ENCODE data around the gene SMIM12.
"Not testable (repeated sequence)": the region's sequence is repeated elsewhere in the genome, so short reads cannot be mapped to it uniquely, and the experiment has no call there.

SMIM12 gene

DNA sequence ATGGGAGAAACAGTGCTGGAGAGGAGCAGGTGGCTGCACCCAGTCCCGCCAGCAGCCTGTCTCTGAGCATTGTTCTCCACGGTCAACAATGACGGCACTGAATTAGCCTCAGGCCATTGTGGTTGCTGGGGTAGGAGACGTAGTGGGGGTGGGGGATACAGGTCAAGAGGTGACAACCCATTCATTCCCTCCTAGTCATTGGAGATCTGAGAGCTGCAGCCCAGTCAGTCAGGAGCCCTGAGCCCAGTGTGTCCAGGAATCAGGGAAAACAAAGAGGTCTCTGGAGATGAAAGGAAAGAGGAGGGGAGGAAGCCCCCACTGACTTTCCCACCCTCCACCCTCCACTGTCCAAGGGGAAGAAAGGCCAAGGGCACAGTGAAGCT is 15.3 kb downstream of the SMIM12 start:
- DNase-seq, result peak in 8 of 51 donors; percentile 5 to 32 (median 22)

DNA sequence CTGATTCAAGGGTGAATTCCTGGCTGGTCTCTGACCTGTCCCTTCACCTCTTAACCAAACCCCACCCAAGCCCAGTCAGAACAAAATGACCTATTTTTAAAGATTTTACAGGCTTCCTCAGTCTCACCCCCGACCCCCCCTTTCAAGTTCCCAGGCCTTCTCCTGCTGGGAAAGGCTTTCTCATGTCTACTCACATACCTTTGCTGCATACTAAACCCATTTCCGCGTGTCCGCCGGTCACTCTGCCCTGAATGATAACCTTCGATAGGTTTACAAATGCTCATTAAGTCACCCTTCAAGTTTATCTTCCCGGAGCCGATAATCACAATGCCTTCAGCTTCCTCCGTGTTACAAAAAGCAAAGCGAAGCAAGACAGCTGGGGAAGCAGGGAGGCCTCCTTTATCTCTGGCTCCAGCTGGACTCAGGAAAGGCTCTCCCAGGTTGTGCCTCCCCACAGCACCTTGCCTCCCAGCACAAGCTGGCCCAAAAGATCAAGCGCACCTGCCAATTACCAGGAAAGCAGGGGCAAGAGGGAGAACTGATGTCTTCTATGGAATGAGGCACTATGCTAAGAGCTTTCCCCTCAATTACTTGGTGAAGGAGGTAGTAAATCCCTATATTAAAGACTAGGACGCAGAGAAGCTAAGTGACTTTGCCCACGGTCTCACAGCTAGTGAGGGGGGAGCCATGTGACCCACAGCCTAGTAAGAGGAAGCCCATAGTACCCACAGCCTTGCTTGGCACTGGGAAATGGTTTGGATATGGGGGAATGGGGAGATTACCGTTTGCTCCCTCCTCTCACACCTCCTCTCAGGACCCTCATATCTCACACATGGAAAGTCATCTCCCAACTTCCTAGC is 15.9 kb downstream of the SMIM12 start:
- no peak for DNase-seq

DNA sequence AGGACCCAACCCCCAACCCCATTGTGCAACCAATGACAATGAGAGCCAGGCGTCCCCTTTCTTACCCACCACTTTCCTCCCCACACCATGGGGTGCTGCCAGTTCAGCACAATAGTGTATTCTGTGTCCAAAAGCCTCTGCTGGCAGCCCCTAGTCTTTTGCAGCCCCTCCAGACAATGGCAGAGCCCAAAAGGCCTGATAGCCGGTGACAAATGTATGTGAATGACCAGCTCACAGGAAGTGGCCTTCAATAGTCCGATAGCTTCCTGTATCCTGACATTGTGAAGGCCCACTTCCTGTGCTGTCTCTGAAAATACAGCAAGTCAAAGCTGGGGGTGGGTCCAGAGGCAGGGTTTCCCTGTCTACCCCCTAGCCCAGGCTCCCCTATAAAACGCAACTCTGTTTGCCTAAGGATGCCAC is 16.6 kb downstream of the SMIM12 start:
- DNase-seq, result peak in 1 of 51 donors; percentile 3

DNA sequence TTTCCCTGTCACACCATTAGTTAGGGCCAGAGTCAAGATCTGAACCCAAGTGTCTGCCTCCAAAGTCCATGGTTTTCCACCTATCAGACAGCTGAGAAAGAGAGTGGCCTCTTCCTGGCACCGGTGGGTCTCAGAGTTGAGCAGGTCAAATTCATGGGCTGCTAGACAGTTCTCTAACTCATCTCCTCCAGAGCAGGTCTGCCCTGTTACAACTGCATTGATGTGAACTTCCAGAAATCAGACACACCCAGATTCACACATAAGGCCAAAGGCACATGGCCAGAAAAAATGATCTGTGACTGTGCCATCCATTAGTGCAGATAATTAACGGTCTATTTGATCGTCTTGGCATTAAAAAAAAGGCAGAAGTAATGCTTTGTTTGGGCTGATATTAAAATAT is 17.5 kb downstream of the SMIM12 start:
- no peak for DNase-seq

DNA sequence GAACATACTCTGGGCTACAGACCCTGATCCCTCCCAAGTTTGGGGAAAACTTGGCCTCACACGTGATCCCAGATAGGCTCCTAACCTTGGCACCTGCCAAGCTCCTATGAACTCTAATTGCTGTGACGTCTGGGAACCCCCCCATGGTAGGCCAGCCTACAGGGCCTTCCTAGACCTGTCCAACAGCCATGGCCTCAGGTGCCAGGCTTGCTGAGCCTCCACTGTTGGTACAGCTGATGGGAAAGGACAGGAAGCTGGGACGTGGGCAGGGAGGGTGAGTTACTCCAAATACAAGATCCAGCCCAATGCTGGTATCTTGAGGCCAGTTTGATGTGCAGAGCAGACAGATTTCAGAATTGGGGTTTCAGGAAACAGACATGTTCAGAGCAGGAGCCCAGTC is 19.1 kb downstream of the SMIM12 start:
- no peak for DNase-seq

DNA sequence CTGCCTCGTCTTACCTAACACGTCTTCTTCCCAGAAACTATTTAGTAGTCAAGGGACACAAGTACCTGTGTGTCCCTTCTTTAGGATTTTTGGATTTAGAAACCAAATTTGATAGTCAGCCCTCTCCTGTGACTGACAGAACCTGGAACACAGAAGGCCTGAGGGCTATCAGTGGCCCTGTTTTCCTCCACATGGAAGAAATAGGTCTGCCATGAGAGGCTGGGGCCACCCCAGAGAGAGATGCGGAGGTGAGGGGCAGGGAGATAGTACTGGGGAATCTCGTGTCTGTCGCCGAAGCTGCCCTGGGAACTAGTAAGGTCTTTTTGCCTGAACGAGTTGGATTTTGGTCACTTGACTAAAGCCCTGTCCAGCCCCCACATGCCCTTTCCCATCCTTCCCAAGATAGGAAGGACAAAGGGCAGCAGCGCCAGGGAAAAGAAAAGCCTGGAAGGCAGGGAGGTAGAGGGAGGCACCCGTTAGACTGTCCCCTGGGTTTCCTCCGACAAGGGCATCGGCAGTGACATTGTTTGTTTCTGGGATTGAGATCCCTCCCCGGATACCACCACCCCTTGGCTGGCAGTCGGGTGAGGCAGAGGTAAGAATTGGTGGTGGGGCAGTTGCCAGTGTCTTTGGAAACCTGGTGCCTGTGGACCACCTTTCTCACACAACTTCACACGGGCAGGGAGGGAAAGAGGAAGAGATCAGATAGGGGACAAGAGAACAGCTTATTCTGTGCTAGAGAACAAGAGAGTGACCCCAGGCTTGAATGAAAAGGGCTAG is 19.8 kb downstream of the SMIM12 start:
- DNase-seq, result no peak

DNA sequence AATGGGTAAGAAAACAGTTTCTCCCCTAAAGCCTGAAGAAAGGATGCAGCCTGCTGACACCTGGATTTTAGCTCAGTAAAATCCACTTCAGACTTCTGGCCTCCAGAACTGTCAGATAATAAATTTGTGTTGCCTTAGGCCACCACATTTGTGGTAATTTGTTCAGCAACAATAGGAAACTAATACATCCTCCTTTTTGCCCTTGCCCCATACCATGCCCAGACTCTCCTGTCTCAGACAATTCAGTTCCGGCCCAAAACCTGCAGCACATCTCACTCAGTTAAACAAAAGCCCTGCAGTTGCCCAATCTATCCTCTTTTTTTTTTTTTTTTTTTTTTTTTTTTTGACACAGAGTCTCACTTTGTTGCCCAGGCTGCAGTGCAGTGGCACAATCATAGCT is 25.8 kb downstream of the SMIM12 start:
- no peak for DNase-seq

DNA sequence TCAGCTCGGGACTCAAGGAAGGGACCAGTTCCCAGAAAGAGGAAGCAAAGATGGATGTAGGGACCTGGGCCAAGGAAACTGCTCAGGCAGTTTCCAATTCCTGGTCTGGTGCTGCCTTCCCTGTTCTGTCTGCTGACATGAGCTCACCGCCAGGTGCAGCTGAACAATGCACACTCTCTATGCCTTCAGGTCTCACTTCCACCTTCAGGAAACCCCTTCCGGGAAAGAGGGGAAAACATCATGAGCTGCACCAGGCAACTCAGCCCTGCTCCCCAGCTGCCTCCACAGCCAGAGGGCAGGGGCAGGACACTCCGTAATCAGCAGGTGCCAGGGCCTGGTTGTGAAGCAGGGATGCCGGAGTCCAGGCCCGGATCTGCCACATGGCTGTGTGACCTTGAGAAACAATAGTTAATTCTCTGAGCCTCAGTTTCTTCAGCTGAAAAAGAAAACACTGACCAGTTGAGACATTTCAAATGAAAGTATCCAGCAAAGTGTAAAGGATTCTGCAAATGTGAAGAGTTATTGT is 27.8 kb downstream of the SMIM12 start:
- no peak for DNase-seq

DNA sequence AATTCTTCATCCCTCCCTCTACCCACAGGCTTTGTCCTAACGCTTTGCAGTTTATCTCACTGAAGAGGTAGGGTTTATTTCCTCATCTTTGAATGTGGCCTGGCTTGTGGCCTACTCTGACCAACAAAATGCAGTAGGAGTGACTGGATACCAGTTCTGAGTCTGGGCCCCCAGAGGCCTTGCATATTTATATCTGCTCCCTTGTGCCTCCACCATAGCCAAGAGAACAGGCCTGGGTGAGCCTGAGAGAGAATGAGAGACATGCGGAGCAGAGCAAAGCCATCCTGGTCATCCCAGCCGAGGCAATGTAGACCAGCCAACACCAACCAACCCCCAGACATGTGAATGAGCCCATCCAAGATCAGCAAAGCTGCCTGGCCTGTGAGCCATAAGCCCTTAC is 30.3 kb downstream of the SMIM12 start:
- DNase-seq, result no peak

DNA sequence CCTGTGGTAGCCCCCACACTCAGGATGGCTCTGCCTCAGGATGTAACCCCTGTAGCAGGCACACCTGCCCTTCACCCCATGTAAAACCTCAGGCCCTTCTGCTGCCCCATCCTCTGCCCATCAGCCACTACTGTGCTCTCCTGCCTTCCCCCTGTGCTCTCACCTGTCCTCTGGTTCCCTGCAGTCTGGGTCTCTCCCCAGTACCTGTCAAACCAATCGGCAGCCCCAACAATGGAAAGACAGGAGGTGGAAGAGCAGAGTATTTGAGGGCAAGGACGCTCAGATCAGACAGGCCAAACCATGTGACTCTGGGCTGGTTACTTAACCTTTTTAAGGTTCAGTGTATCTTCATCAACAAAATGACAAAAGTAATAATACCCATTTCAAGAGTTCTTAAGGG is 30.9 kb downstream of the SMIM12 start:
- DNase-seq, result no peak

DNA sequence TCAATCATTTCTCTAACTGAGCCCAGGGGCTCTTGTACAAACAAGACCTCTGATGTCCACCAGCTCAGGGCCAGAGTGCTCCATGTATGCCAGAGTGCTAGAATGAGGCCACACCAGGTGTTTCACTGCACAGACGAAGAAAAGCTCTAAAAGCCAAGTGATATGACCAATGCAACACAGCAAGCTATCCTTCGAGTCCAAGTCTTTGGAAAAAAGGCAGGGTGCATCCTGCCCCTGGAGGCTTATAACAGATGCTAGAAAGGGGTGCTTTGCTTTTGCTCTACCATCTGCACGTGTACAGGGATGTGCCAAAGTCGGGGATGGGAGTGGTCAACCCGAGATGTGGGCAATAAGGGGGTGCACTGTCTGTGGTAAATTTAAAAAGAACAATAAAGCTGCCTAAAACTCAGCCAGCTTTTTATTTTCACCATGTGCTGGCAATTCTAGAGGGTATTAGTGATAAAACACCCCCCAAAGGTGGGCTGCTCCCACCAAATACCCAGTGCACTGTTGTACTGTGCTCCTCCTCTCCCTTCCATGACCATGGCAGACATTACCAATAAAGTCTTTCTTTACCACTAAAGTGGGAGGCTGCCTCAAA is 32.1 kb downstream of the SMIM12 start:
- DNase-seq, result no peak

DNA sequence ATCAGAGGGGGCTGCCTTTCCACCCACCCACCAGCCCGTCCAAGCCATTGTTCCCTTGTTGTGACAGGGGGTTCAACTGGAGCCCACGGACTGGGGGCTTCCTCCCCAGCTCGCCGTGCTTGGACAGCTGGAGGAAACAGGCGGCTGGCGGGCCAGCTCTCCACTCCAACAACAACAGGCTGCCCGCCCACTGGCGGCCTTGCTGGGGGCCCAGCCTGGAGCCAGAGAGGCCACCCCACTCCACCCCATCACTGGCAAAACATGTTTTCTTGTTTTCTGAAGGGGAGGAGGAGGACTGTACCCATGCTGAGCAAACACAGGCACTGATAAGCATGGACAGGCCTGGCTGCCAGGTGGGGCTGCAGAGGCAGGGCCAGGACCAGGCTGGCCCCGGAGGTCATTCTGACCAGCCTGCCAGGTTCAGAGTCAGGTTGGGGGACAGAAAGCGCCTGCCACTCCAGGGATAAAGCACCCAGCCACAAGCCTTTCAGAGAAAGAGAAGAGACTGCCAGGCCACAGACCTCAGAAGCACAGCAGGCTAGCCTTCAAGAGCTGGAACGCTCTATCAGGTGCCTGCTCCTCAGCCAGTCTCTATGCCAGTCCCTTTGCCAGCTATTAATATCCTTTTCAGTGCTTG is 34.0 kb downstream of the SMIM12 start:
- DNase-seq, result no peak

DNA sequence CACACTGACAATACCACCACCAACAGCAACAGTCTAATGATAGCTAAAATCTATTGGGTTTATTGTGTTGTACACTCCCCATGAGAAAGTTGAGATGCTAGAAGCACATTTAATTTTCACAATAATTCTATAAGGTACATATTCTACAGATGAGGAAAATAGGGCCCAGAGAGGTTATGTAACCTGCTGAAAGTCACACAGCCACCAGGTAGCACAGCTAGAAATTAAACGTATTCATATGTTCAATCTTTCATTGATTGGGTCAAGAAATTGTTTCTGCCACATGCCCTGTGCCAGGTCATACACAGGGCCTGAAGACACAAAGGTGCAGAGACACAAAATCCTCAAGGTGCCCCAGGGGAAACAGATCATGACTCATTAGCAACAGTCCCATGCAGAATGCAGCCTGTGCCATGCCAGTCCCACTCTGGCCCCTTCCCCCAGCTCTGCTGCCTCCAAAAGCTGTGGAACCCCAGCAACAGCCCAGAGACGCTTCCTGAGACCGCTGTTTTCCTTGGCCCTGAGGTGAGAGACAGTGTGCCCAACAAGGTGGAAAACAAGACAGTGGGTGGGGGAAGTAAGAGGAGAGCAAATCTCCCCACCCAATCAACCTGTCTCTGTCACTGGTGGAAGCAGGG is 34.6 kb downstream of the SMIM12 start:
- no peak for DNase-seq

DNA sequence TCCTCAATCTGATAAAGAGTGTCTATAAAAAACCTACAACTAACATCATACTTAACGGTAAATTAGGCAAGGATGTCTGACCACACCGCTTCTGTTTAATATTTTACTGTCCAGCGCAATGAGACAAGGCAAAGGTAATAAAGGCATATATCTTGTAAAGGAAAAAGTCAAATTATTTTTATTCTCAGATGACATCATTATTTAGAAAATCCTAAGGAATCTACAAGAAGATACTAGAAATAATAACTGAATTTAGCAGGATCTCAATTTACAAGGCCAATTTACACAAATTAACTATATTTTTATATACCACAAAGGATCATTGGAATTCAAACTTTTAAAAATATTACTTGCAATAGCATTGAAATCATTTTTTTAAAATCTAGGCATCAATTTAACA is 37.3 kb downstream of the SMIM12 start:
- DNase-seq, result no peak

DNA sequence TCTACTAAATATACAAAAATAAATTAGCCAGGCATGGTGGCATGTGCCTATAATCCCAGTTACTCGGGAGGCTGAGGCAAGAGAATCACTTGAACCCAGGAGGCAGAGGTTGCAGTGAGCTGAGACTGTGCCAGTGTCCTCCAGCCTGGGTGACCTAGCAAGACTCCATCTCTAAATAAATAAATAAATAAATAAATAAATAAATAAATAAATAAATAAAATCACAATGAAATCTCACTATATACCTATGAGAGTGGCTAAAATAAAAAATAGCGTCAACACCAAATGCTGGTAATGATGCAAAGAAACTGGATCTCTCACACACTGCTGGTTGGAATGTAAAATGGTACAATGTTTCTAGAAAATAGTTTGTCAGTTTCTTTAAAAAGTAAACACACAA is 40.7 kb downstream of the SMIM12 start:
- DNase-seq, result not testable (repeated sequence)

DNA sequence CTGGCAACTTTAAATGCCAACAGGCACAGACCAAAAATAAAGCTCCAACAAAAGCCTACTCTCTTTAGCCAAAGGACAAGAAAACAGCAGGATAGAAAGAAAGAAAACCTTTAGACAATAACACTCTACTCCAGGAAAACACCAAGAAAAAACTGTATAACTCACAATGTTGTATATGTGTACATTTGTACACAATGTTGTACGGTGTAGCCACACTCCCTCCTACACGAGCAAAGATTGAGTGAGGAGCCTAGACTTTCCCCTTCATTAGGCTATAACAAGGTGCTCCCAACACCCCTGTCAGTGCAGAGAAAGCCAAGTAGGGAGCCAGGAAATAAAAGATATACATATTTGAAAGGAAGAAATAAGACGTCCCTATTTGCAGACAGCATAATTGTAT is 42.8 kb downstream of the SMIM12 start:
- DNase-seq, result no peak

DNA sequence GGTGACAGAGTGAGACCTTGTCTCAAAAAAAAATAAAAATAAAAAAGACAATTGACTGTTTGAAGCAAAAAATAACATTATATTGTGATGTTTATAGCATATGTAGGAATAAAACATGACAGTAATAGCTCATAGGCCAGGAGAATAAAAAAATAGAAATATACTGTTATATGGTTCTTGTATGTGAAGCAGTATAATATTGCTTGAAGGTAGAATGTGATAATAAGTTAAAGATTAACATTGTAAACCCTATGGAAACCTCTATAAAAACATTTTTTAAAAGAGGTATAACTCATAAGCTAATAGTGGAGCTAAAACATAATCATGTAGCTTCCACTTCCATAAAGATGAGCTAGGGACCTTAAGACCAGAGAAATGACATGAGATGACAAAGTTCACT is 43.2 kb downstream of the SMIM12 start:
- no peak for DNase-seq

DNA sequence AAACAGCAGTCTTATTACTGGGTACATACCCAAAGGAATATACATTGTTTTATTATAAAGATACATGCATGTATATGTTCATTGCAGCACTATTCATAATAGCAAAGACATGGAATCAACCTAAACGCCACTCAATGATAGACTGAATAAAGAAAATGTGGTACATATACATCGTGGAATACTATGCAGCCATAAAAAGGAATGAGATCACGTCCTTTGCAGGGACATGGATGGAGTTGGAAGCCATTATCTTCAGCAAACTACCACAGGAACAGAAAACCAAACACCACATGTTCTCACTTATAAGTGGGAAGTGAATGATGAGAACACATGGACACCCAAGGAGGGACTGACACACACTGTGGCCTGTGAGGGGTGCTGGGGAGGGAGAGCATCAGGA is 48.8 kb downstream of the SMIM12 start:
- DNase-seq, result not testable (repeated sequence)

DNA sequence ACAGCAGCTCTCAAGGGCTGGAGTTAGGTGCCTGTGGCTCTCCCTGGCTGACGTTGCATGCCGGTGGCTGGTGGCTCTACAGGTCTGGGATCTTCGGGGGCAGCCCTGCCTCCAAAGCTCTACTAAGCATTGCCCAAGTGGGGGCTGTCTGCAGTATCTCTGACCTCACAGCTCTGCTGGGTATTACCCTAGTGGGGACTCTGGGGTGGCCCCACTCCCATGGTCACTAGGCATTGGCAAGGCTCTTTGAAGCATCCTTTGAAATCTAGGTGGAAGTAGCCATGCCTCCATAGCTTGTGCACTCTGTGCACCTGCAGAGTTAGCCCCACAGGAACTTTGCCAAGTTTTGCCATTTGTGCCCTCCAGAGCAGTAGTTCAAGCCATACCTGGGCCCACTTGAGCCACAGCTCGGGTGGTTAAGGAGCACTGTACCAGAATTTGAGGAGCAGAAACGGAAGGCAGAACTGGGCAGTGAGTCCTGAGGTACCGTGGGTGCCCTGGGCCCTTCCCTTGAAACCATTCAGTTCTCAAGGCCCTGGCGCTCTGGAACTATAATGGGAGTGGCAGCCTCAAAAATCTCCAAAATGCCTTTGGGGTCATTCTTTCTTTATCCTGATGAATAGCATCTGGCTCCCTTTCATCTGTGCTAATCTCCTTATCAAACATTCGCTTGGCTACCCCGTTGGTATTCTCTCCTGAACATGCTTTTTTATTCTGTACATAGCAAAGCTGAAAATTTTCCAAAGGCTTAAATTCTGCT is 51.3 kb downstream of the SMIM12 start:
- DNase-seq, result no peak

DNA sequence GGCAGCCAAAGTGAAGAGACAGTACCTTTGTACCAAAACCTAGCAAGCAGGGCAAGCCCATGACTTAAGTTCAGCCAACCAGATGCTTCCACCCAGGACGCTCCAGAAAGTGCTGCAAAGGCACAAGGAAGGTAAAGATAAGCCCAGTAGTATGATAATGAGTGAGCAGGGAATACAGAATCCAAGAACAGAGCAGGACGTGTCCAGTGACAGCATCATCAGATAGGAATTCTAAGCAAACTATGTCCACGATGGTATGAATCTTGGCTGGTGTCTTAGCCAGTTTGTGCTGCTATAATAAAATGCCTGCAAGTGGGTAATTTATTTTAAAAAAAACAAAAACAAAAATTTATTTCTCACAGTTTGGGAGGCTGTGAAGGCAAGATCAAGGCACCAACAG is 53.2 kb downstream of the SMIM12 start:
- DNase-seq, result no peak

DNA sequence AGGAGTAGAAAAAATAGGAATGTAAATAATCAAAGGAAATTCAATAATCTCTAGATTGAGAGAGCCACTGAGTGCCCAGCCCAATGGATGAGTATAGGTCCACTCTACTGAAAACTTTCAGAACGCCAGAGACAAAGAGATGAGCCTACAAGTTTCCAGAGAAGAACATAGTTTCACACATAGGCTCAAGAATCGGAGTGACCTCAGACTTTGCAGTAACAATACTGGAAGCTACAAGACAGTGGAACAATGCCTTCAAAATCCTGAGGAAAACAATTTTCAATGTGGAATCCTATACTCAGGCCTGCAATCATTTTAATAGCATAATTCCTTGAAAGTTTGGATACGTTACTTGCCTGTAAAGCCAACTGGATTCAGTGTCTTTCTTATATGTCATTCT is 55.8 kb downstream of the SMIM12 start:
- DNase-seq, result no peak

Measured in hypothalamus (tissue), 51 donors.